HEK293 (cell line): ENCODE data around the gene EDC3.
A peak's percentile ranks its signal among the peaks of the same experiment; 100 is the strongest.

Source experiments
- GLIS1 ChIP-seq: fragments of 450-650 bp; formaldehyde crosslinking; IDR thresholded peaks from 2 replicates; pipeline ENCODE4 v1.5.1; 2016; ENCODE audit warnings: missing biosample characterization, missing genetic modification characterization
- IKZF3 ChIP-seq: fragments of 450-650 bp; IDR thresholded peaks from 2 replicates; pipeline ENCODE4 v1.5.0; 2018; ENCODE audit warnings: missing biosample characterization, mild to moderate bottlenecking, missing genetic modification characterization, moderate library complexity
- MEIS1 ChIP-seq: sonication (generic); formaldehyde crosslinking; IDR thresholded peaks from 2 replicates; pipeline ENCODE4 v1.8.1; 2022; ENCODE audit warnings: missing genetic modification reagents, mild to moderate bottlenecking, borderline replicate concordance
- ZEB2 ChIP-seq: fragments of 450-650 bp; formaldehyde crosslinking; IDR thresholded peaks from 2 replicates; pipeline ENCODE4 v1.5.1; 2016; ENCODE audit warnings: missing biosample characterization, missing genetic modification characterization
- ZFP69B ChIP-seq: fragments of 450-650 bp; formaldehyde crosslinking; IDR thresholded peaks from 2 replicates; pipeline ENCODE4 v1.5.1; 2016; ENCODE audit warnings: missing biosample characterization, missing genetic modification characterization
- ZNF114 ChIP-seq: fragments of 450-650 bp; formaldehyde crosslinking; IDR thresholded peaks from 2 replicates; pipeline ENCODE4 v1.5.0; 2017; ENCODE audit warnings: missing biosample characterization, missing genetic modification characterization
- ZNF138 ChIP-seq: fragments of 450-650 bp; formaldehyde crosslinking; IDR thresholded peaks from 2 replicates; pipeline ENCODE4 v1.5.1; 2016; ENCODE audit warnings: missing biosample characterization, missing genetic modification characterization, borderline replicate concordance
- ZNF2 ChIP-seq: fragments of 450-650 bp; formaldehyde crosslinking; IDR thresholded peaks from 2 replicates; pipeline ENCODE4 v1.5.1; 2016; ENCODE audit warnings: missing biosample characterization, missing genetic modification characterization
- ZNF202 ChIP-seq: fragments of 450-650 bp; formaldehyde crosslinking; IDR thresholded peaks from 2 replicates; pipeline ENCODE4 v1.5.1; 2016; ENCODE audit warnings: missing biosample characterization, missing genetic modification characterization, borderline replicate concordance
- ZNF239 ChIP-seq: fragments of 450-650 bp; formaldehyde crosslinking; IDR thresholded peaks from 2 replicates; pipeline ENCODE4 v1.5.1; 2016; ENCODE audit warnings: missing biosample characterization, missing genetic modification characterization
- ZNF324 ChIP-seq: fragments of 450-650 bp; formaldehyde crosslinking; IDR thresholded peaks from 2 replicates; pipeline ENCODE4 v1.5.1; 2016; ENCODE audit warnings: missing biosample characterization, missing genetic modification characterization
- ZNF335 ChIP-seq: fragments of 450-650 bp; formaldehyde crosslinking; conservative IDR thresholded peaks from 2 replicates; pipeline ENCODE4 v1.5.1; 2016; ENCODE audit warnings: missing biosample characterization, missing genetic modification characterization
- ZNF354C ChIP-seq: fragments of 450-650 bp; formaldehyde crosslinking; IDR thresholded peaks from 2 replicates; pipeline ENCODE4 v1.5.1; 2016; ENCODE audit warnings: missing biosample characterization, missing genetic modification characterization, low read depth, borderline replicate concordance
- ZNF391 ChIP-seq: fragments of 450-650 bp; formaldehyde crosslinking; IDR thresholded peaks from 2 replicates; pipeline ENCODE4 v1.5.1; 2016; ENCODE audit warnings: low read depth, missing biosample characterization, missing genetic modification characterization, borderline replicate concordance
- ZNF530 ChIP-seq: fragments of 450-650 bp; formaldehyde crosslinking; IDR thresholded peaks from 2 replicates; pipeline ENCODE4 v1.5.1; 2016; ENCODE audit warnings: low read depth, missing biosample characterization, missing genetic modification characterization
- ZNF600 ChIP-seq: fragments of 450-650 bp; formaldehyde crosslinking; IDR thresholded peaks from 2 replicates; pipeline ENCODE4 v1.5.1; 2016; ENCODE audit warnings: missing biosample characterization, missing genetic modification characterization
- ZNF629 ChIP-seq: fragments of 450-650 bp; formaldehyde crosslinking; IDR thresholded peaks from 2 replicates; pipeline ENCODE4 v1.5.1; 2017; ENCODE audit warnings: missing biosample characterization, missing genetic modification characterization
- ZNF670 ChIP-seq: fragments of 450-650 bp; formaldehyde crosslinking; IDR thresholded peaks from 2 replicates; pipeline ENCODE4 v1.5.1; 2016; ENCODE audit warnings: missing biosample characterization, missing genetic modification characterization, low read depth
- ZNF843 ChIP-seq: fragments of 450-650 bp; formaldehyde crosslinking; IDR thresholded peaks from 2 replicates; pipeline ENCODE4 v1.5.1; 2016; ENCODE audit warnings: missing biosample characterization, missing genetic modification characterization
- TF ChIP-seq, protein P1 (sequence below): fragments of 450-650 bp; formaldehyde crosslinking; conservative IDR thresholded peaks from 2 replicates; pipeline ENCODE4 v1.5.1; 2016; ENCODE audit warnings: low read depth, missing biosample characterization, missing genetic modification characterization
- TF ChIP-seq, protein P2 (sequence below): fragments of 450-650 bp; formaldehyde crosslinking; IDR thresholded peaks from 2 replicates; pipeline ENCODE4 v1.5.1; 2016; ENCODE audit warnings: missing biosample characterization, missing genetic modification characterization
- TF ChIP-seq, protein P3 (sequence below): fragments of 450-650 bp; formaldehyde crosslinking; IDR thresholded peaks from 2 replicates; pipeline ENCODE4 v1.5.1; 2016; ENCODE audit warnings: missing biosample characterization, missing genetic modification characterization
- TF ChIP-seq, protein P4 (sequence below): fragments of 450-650 bp; formaldehyde crosslinking; IDR thresholded peaks from 2 replicates; pipeline ENCODE4 v1.5.1; 2016; ENCODE audit warnings: missing biosample characterization, missing genetic modification characterization
- TF ChIP-seq, protein P5 (sequence below): fragments of 450-650 bp; formaldehyde crosslinking; IDR thresholded peaks from 2 replicates; pipeline ENCODE4 v1.5.1; 2016; ENCODE audit warnings: missing biosample characterization, missing genetic modification characterization
- TF ChIP-seq, protein P6 (sequence below): fragments of 450-650 bp; formaldehyde crosslinking; IDR thresholded peaks from 2 replicates; pipeline ENCODE4 v1.5.1; 2017; ENCODE audit warnings: missing biosample characterization, mild to moderate bottlenecking, missing genetic modification characterization, moderate library complexity
- TF ChIP-seq, protein P7 (sequence below): fragments of 450-650 bp; formaldehyde crosslinking; IDR thresholded peaks from 2 replicates; pipeline ENCODE4 v1.5.1; 2016; ENCODE audit warnings: missing biosample characterization, missing genetic modification characterization, borderline replicate concordance

The EDC3 gene

DNA sequence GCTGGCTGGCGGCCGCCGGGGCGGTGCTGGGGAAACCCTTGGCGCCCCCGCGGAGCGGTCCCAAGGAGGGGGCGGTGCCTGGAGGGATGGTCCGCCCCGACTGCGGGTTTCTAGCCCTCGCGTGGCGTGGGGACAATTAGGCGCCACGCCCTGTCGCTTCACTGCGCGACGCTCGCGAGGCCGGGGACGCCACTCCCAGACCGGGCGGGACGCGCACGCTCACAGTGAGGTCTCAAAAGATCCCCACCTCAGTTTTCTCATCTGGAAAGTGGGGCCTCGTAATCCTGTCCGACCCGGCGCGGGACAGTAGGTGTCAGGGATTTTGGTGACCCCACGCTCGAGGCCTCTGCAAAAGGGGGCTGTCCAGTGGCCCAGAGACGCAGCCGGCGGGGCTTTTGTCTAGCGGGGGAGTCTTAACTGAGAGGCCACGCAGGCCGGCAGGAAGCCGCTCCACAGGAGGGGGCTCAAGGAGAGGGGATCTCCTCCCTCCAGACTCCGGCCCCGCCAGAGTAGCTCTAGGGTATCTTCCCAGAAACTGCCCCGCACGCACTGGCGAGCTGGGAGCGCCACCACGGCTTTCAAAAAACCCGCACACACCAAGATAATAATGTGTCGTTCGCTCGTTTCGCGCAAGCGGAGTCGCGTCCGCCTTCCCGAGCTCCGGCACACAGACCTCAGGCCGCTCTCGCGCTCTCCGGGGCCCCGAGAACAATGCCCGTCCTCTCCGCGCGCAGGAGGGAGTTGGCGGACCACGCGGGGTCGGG is 80.9 kb downstream of the EDC3 start (continued):
- TF ChIP-seq, protein P1, sequence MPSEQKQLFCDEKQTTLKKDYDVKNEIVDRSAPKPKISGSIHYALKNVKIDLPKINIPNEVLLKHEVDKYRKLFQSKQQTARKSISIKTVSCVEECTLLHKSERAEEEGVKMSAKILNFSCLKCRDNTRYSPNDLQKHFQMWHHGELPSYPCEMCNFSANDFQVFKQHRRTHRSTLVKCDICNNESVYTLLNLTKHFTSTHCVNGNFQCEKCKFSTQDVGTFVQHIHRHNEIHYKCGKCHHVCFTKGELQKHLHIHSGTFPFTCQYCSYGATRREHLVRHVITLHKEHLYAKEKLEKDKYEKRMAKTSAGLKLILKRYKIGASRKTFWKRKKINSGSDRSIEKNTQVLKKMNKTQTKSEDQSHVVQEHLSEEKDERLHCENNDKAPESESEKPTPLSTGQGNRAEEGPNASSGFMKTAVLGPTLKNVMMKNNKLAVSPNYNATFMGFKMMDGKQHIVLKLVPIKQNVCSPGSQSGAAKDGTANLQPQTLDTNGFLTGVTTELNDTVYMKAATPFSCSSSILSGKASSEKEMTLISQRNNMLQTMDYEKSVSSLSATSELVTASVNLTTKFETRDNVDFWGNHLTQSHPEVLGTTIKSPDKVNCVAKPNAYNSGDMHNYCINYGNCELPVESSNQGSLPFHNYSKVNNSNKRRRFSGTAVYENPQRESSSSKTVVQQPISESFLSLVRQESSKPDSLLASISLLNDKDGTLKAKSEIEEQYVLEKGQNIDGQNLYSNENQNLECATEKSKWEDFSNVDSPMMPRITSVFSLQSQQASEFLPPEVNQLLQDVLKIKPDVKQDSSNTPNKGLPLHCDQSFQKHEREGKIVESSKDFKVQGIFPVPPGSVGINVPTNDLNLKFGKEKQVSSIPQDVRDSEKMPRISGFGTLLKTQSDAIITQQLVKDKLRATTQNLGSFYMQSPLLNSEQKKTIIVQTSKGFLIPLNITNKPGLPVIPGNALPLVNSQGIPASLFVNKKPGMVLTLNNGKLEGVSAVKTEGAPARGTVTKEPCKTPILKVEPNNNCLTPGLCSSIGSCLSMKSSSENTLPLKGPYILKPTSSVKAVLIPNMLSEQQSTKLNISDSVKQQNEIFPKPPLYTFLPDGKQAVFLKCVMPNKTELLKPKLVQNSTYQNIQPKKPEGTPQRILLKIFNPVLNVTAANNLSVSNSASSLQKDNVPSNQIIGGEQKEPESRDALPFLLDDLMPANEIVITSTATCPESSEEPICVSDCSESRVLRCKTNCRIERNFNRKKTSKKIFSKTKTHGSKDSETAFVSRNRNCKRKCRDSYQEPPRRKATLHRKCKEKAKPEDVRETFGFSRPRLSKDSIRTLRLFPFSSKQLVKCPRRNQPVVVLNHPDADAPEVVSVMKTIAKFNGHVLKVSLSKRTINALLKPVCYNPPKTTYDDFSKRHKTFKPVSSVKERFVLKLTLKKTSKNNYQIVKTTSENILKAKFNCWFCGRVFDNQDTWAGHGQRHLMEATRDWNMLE (tag by site-specific recombination), result no peak
- TF ChIP-seq ZNF670 (tag by site-specific recombination), result no peak
- TF ChIP-seq ZNF2 (tag by site-specific recombination), result peak; percentile 45; the same call in 1 of the 2 replicates
- TF ChIP-seq, protein P2, sequence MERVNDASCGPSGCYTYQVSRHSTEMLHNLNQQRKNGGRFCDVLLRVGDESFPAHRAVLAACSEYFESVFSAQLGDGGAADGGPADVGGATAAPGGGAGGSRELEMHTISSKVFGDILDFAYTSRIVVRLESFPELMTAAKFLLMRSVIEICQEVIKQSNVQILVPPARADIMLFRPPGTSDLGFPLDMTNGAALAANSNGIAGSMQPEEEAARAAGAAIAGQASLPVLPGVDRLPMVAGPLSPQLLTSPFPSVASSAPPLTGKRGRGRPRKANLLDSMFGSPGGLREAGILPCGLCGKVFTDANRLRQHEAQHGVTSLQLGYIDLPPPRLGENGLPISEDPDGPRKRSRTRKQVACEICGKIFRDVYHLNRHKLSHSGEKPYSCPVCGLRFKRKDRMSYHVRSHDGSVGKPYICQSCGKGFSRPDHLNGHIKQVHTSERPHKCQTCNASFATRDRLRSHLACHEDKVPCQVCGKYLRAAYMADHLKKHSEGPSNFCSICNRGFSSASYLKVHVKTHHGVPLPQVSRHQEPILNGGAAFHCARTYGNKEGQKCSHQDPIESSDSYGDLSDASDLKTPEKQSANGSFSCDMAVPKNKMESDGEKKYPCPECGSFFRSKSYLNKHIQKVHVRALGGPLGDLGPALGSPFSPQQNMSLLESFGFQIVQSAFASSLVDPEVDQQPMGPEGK (tag by site-specific recombination), result peak; percentile 90
- TF ChIP-seq, protein P3, sequence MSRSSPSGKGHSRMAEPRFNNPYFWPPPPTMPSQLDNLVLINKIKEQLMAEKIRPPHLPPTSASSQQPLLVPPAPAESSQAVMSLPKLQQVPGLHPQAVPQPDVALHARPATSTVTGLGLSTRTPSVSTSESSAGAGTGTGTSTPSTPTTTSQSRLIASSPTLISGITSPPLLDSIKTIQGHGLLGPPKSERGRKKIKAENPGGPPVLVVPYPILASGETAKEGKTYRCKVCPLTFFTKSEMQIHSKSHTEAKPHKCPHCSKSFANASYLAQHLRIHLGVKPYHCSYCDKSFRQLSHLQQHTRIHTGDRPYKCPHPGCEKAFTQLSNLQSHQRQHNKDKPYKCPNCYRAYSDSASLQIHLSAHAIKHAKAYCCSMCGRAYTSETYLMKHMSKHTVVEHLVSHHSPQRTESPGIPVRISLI (tag by site-specific recombination), result no peak
- TF ChIP-seq, protein P4, sequence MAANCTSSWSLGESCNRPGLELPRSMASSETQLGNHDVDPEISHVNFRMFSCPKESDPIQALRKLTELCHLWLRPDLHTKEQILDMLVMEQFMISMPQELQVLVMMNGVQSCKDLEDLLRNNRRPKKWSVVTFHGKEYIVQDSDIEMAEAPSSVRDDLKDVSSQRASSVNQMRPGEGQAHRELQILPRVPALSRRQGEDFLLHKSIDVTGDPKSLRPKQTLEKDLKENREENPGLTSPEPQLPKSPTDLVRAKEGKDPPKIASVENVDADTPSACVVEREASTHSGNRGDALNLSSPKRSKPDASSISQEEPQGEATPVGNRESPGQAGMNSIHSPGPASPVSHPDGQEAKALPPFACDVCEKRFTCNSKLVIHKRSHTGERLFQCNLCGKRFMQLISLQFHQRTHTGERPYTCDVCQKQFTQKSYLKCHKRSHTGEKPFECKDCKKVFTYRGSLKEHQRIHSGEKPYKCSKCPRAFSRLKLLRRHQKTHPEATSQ (tag by site-specific recombination), result peak; percentile 96
- peak; percentile 77 for TF ChIP-seq GLIS1 (tag by site-specific recombination)
- TF ChIP-seq, protein P5, sequence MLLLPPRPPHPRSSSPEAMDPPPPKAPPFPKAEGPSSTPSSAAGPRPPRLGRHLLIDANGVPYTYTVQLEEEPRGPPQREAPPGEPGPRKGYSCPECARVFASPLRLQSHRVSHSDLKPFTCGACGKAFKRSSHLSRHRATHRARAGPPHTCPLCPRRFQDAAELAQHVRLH (tag by site-specific recombination), result peak; percentile 93
- 0 out of 2 replicates have a peak, but pooled peaks have one; percentile 16 for TF ChIP-seq IKZF3 (tag by site-specific recombination)
- peak; percentile 79 for TF ChIP-seq ZNF324 (tag by site-specific recombination)
- TF ChIP-seq MEIS1, result no peak
- TF ChIP-seq ZNF114 (tag by site-specific recombination), result no peak
- TF ChIP-seq ZNF530, result no peak
- TF ChIP-seq, protein P6, sequence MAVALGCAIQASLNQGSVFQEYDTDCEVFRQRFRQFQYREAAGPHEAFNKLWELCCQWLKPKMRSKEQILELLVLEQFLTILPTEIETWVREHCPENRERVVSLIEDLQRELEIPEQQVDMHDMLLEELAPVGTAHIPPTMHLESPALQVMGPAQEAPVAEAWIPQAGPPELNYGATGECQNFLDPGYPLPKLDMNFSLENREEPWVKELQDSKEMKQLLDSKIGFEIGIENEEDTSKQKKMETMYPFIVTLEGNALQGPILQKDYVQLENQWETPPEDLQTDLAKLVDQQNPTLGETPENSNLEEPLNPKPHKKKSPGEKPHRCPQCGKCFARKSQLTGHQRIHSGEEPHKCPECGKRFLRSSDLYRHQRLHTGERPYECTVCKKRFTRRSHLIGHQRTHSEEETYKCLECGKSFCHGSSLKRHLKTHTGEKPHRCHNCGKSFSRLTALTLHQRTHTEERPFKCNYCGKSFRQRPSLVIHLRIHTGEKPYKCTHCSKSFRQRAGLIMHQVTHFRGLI (tag by site-specific recombination), result no peak
- no peak for TF ChIP-seq ZFP69B
- TF ChIP-seq, protein P7, sequence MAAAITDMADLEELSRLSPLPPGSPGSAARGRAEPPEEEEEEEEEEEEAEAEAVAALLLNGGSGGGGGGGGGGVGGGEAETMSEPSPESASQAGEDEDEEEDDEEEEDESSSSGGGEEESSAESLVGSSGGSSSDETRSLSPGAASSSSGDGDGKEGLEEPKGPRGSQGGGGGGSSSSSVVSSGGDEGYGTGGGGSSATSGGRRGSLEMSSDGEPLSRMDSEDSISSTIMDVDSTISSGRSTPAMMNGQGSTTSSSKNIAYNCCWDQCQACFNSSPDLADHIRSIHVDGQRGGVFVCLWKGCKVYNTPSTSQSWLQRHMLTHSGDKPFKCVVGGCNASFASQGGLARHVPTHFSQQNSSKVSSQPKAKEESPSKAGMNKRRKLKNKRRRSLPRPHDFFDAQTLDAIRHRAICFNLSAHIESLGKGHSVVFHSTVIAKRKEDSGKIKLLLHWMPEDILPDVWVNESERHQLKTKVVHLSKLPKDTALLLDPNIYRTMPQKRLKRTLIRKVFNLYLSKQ (tag by site-specific recombination), result no peak
- TF ChIP-seq ZNF843 (tag by site-specific recombination), result no peak; the same call in 1 of the 2 replicates
- TF ChIP-seq ZEB2, result peak; percentile 94
- no peak for TF ChIP-seq ZNF138 (tag by site-specific recombination)
- TF ChIP-seq ZNF202 (tag by site-specific recombination), result no peak
- TF ChIP-seq ZNF391, result peak; percentile 78; the same call in 1 of the 2 replicates
- no peak for TF ChIP-seq ZNF354C (tag by site-specific recombination)
- TF ChIP-seq ZNF335 (tag by site-specific recombination), result peak; percentile 82
- peak; percentile 20; the same call in 1 of the 2 replicates for TF ChIP-seq ZNF600 (tag by site-specific recombination)
- TF ChIP-seq ZNF629, result peak; percentile 66
- no peak; the same call in 1 of the 2 replicates for TF ChIP-seq ZNF239 (tag by site-specific recombination)
